ENCODE results near the gene ZBTB17. TPM values are rescaled to one million over a fixed set of nuclear protein-coding genes. Genes with fewer than 3 reads are reported as not detected.
A peak's percentile ranks its signal among the peaks of the same experiment; 100 is the strongest.
"Not testable (repeated sequence)": the region's sequence is repeated elsewhere in the genome, so short reads cannot be mapped to it uniquely, and the experiment has no call there.

The ZBTB17 gene
- 17.5 and 30.5 TPM in 2 replicates for total RNA-seq (2014; rRNA removed; shearing (Covaris generic))

DNA sequence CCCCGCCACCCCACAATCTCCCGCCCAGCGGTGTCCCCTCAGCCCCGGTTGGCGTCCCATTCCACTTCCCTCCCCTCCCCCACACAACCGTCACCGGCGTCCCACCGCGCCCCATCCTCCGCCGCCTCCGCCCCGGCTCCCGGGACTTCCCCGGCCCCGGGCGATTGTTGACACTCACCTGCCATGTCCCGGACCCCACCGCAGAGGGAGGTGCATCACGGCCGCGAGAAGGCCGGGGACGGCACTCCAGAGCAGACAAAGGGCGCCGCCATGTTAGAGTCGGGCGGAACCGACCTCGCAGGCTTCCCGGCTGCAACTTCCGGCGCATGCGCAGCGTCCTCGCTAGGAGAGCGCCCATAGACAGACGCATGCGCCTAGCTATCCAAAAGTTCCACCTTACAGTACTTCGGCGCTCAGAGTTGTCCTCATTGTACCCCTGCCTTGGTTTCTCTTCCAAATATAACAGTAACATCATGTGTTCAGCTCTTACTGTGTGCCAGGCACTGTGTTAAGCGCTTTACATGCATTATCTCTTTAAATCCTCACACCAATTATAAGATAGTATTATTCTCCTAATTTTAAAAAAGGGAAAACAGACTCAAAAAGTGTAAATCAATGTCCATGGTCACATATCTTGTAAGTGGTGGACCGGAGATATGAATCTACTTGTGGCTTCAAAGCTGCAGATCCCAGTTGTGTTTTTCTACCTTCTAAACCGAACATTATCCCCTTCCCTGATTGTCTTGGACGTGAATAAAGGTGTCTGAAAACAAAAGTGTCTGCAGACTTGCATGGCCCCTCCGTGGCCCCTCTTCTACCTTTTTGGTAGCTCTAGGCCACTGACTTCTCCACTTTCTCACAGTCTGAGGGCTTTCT, at the start of gene ZBTB17:
TSS of gene ZBTB17 (minus strand) at position 297 of the 876 bp plus-strand sequence. CDS start 27,606 bp downstream, outside the sequence.
- DNase-seq (ENCODE audit: low spot score): peak; percentile 90

DNA sequence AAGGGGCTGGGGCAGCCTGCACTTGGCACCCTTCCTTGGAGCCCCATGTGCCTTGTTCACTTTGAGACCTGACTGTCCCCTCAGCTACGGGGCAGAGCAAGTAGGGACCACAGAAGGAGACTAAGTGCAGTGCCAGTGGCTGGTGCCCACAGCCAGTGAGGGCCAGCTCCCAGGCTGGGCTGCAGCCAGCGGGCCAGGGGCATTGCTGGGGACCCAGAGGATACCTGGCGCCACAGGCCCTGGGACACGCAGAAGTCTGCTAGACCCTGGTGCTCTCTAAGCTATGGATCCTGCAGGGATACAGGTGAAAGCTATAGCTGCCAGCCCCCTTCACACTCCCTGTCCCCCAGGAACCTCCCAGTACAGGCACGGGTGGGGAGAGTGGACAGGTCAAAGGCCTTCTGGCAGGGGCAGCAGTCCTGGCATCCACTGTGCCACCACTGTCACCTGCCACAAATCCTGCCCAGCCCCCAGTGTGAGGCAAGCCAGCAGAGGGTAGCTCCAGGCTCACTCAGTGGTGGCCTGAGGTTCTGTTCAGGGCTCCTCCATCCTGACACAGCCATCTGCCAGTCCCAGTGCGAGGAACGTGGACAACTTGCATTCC, 47.3 kb upstream of the ZBTB17 start:
- DNase-seq (ENCODE audit: low spot score): no peak

DNA sequence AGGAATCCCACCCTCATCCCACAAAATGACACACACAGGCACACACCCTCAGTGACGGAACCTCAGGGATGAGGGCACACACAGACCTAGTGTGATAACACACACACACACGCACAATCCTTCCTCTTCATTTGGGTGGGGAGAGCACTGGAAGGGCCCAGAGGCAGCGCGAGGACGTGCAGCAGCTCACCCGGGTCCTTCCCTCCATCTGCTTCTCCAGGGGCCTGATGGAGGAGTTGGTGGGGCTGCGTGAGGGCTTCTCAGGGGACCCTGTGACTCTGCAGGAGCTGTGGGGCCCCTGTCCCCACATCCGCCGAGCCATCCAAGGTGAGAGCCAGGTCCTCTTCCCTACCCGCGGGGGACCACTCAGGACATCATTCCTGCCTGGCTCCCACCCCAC, 46.5 kb upstream of the ZBTB17 start:
- DNase-seq (ENCODE audit: low spot score): no peak

DNA sequence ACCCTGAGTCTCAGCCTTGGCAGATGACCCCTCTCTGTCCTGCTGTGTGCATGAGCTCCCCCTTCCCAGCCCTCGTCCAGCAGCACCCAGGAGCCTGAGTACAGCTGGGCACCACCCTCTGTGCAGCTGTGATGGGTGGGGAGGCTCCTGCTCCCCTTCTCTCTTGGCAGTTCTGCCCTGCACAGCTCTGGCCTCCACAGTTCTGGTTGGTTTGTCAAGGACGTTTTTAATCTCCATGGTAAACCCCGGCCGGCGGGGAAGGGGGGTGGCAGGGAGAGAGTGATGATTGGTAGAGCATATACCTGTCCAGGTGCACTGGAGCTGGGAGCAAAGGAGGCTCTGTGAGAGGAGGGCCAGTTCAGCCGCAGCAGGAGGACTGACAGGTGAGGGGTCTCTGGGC, 45.8 kb upstream of the ZBTB17 start, which contains the start of gene CLCNKA:
TSS of gene CLCNKA (plus strand) at position 356 of the 400 bp plus-strand sequence. CDS start 584 bp downstream, outside the sequence.
- no peak for DNase-seq (ENCODE audit: low spot score)

DNA sequence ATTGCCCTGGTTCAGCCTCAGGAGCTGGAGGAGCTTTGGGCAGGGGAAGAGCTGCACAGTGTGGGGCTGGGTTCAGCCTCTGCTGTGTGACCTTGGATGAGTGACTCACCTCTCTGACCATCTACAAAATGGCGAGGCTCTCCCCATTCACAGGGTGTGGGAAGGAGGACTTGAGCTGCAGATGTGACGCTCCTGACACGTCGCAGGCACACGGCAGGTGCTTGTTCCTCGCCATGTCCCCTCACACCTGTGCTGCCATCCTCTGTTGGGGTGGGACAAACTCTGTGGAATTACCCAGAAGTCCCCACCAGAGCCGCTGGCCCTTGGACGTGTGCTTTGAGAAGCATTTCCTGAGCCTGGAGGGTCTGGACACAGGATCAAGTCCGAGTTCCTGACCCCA, 45.0 kb upstream of the ZBTB17 start:
- DNase-seq (ENCODE audit: low spot score): not testable (repeated sequence)

DNA sequence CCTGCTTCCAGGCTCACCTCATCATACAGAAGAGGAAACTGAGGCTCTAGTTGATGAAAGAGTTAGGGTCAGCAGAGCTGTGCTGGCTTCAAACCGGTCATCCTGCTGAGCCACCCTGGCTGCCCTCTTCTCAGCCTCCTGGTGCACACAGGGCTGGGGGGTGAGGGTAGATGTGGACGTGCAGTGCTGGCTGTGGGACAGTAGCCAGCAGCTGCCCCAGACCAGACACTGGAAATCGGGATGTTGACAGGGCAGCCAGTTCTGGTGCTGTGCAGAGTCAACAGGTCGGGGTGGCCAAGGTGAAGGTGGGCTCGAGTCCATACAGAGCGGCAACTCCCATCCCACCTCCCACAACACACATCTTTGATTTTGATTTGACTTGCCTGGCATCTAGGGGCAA, 44.4 kb upstream of the ZBTB17 start:
- DNase-seq (ENCODE audit: low spot score): no peak

DNA sequence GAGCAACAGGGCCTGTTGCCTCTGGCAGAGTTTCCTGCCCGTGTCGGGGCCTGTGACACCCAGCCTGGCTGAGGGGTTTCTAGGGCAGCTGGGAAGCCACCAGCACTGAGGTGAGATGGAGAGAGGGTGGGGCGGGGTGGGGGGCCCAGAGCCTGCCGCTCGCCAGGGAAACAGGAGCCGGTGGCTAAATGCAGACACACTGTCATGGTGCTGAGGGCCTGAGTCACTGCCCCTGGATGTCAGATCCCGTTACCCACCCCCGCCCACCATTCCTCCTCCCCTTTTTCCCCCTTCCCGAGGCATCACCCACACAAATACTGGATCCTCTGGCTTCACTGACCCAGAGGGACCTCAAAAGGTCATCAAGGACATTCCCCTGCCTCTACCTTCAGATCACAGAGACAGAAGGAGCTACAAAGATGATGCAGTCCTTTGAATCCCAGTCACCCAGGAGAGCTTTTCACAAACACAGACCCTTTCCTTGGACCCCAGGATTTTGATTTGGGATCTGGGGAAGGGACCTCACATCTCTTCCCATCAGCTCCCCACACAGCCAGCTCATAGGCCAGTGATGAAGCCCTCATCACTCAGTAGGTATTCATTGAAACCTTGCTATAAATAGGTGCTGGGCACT, 43.9 kb upstream of the ZBTB17 start:
- no peak for DNase-seq (ENCODE audit: low spot score)

DNA sequence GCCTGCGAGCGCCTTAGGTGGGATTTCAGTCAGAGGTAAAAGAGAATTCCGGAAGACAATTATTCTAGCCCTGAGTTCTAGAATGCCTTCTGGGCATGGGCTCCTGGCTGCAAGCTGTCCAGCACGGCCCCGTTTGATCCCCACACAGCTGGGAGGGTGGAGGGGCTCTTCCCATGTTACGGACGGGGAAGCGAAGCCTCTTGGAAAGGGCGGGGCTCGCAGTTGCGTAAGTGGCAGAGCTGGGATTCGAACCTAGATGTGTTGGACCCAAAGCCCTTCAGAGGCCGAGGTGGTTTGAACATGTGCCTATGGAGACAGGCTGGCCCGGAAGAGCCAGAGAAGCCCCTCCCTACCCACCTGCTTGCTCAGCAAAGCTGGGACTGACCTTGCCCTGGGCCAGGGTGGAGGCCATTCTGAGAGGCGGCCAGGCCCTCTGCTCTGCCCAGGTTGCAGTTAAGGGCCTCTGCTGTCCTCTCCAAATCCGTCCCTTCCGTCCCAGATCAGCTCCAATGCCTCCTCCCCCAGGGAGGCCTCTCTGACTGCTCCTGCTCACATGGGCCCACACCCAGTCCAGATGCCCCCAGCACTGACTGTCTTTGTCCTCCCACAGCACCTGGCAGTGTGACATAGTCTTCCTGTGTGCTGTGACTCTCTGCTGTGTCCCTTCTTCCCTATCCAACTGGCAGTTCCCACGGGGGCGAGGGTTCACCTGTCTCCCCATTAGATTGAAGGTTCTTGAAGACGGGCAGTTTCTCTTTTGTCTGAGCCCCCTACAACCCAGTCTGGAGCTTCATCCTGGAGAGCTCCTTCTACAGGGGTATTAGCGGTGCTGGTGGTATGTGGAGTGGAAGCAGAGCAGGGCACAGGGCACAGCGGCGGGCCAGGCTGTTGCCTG, 43.1 kb upstream of the ZBTB17 start:
- DNase-seq (ENCODE audit: low spot score): no peak

DNA sequence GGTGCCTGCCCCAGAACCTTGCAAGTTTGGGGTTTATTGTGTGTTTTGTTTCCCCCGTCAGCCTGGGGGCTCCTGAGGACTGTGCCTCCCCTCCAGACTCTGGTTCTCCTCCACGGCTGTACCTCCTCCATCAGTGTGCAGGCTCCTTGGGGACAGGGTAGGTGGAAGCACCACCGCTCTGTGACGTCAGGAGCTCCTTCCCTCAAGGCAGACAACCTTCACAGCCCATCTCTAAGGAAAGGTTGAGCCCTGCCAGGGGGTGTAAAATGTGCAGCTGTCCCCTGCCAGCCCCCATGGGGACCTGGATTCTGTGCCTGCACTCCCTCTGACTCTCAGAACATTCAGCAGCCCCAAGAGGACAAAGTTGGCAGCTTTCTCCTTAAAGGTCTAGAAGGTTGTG, 42.4 kb upstream of the ZBTB17 start:
- no peak for DNase-seq (ENCODE audit: low spot score)

DNA sequence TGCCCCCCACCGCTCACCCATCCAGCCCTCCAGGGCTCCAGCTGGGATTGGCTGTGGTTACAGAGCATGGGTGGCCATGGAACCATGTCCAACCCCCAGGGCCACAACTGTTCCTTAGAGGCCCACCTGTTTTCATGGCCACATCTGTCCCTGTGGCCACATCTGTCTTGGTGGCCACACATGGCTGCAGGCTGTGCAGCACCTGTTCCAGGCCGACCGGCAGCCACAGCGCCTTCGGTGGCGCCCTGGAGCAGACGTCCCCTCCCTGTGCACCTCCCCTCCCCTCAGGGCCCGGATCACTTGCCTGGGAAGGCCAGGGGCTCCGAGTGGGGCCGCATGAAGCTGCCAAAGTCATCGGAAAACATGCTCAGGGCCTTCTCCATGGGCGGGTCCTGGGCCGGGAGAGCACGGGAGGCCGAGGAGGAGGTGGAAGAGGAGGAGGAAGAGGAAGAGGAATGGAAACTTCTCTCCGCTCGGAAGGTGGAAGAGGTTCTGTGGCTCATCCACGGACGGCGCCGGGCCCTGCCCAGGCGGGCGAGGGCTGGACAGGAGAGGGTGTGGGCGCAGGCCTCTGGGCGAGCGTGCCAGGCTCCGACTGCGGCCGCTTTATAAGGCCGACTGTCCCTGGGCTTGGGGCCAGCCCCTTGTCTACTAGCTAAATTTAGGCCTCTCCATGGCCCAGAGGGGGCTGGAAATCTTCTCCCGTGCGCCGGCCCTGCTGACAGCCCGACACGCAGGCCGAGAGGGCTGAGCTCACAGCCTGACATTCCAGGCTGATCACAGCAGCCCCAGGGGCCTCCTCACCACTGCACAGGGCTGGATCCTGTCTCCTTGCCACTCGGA, 41.8 kb upstream of the ZBTB17 start, which contains the start of gene HSPB7:
TSS of gene HSPB7 (minus strand) at position 583 of the 843 bp plus-strand sequence. CDS start at position 503, 80 bp downstream.
- DNase-seq (ENCODE audit: low spot score): no peak

DNA sequence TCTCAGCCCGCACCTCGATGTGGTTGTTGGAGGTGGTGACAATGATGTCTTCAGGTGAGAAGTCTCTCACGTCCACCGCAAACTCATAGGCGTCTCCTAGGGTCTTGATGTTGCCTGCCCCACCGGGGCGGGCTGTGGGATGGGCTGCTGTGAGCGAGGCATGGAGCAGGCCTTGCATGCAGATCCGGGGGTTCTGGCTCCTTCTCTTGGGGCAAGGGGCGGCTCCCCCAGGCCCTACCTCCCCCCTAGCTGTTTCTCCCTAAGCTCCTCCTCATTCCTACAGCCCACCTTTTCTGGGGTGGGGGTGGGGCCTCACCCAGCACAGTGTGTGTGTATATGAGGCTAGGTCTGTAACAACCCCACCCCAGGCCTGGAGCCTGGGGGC, 41.2 kb upstream of the ZBTB17 start:
- no peak for DNase-seq (ENCODE audit: low spot score)

DNA sequence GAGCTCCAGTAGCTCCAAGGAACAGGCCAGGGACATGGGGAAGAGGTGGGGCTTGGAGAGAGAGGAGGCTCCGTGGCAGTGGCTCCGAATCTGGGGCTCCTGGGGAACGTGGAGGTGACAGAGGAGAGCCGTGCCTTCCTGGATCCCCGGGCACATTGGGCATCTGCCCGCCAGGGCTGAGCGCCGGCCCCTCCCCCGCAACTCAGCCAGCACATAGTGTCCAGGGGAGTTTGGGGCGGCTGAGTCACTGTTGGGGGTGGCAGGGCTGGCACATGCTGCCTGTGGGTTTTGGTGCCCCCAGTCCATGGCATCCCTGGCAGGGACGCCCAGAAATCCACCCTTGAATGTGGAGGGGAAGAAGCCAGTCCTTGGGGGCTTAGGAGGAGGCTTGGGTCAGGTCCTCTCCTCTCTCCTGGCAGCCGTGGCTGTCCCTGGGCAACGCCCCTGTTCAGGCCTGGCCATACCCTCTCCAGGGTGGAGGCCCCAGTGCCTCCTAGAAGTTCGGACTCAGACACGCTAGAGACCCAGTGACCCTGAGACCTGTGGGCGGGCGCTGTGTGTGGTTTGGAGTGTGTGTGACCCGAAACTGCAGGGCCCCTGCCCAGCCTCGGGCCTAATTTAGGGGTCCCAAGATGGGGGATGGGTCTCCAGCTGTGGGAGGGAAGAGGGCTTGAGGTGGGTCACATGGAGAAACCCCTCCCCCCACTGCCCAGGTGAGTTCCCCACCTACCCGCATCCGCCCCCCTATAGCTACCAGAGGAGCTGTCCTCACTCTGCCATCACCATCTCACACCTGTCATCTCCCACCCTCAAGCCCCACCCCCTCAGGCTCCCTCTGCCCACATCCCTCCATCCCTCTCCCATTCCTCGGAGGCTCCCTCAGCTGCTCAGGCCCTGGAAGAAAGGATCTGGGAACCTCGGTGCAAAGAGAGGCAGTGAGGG, 40.3 kb upstream of the ZBTB17 start:
- no peak for DNase-seq (ENCODE audit: low spot score)

DNA sequence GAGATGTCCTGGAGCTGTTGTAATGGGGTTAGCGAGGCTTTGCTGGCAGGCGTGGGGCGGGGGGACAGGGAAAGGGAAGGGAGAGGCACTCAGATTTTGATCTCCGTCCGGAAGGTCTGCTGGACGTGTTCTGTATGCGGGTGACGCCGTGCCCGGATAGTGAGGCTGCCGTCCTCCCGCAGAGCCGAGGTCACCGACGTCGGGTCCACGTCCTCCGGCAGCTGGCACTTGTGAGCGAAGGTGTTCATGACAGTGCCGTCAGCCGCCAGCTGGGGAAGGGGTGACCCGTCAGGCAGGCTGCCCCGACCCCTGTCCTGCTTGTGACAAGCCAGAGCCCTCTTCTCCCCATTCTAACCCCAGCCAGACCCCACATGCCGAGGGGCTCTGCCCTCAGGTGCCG, 39.6 kb upstream of the ZBTB17 start:
- no peak for DNase-seq (ENCODE audit: low spot score)

DNA sequence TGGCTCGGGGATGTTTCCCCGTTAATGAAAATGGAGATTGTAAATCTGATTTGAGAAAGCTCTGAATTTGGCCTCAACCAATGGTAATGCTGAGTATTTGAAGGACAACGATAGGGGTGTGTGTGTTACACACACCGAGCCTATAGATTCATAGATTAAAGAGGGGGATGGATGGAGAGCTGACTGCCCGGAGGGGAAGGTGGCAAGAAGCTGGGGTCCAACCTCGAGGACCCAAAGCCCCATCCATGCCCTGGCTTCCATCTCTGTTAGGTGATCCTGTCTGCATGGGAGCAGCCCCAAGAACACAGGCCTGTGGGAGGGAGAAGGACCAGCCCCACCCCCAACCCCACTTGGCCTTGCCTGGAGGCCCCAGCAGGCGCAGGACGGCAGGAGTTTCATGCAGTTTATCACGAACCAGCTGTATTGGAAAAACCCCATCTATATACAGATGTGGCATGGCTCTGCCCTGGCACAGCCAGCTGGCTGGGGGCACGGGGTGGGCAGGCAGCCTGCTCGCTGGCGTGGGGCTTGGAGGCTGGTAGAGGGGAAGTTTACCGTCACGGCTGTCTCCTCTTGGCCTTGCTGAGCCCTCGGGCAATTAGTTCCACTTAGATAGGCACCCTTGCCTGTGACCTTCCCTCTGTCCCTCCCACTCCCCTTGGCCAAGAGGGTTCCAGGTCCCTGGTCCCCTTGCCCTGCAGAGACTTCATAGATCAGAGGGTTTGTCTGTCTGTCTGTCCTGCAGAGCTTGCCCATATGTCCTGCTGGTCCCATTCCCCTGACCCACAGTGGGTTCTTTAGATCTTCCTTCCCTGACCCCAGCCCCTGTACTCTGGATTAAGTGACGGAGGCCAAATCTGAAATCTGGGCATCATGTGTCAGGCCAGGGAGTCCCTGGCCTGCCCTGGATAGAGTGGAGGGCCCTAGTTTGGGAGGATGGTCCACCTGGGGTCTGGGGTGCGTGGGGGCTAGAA, 38.9 kb upstream of the ZBTB17 start:
- DNase-seq (ENCODE audit: low spot score): no peak

DNA sequence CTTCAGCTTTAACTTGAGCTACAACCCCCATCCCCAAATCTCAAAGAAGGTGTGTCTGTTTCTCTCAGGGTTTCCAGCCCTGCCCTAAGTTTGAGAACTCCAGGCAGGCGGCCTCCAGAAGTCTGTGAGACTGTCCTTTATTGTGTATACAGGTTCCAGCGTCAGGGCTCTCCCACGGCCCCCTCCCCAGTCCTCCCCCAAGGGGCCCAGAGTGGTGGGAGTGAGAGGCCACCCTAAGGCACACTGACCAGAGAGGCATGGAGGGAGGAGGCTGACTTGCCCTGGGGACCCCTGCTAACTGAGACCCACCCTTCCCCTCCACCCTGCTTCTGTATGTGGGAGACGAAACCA, 38.0 kb upstream of the ZBTB17 start:
- no peak for DNase-seq (ENCODE audit: low spot score)

DNA sequence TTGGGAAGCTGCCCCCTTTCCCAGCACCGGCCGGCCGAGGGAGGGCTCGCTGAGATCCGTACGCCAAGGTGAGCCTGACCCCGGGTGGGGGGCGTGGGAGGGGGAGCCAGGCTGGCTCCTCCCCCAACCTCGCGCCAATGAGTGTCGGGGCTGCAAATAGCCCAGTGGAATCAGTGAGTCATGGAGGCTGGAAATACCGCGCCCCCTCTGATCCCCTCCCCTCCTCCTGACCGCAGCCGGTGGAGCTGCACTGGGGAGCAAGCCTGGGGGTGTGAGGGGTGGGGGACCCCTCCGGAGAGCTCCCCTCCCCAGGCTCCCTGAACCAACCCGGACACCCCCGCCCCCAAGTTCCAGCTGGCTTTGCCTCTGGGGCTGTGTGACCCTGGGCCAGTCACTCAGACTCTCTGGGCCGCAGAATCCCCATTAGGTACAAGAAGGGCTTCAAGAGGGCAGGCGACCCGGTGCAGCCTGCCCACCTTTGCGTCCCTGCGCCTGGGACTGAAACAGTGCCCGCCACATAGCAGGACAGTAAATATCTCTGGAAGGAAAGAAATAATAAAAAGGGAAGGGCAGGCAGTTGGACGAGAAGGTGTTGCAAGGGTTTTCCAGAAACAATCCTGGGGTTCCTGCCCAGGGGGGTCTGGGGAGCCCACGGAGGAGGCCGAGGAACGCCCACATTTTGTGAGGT, 37.5 kb upstream of the ZBTB17 start:
- peak; percentile 58 for DNase-seq (ENCODE audit: low spot score)

DNA sequence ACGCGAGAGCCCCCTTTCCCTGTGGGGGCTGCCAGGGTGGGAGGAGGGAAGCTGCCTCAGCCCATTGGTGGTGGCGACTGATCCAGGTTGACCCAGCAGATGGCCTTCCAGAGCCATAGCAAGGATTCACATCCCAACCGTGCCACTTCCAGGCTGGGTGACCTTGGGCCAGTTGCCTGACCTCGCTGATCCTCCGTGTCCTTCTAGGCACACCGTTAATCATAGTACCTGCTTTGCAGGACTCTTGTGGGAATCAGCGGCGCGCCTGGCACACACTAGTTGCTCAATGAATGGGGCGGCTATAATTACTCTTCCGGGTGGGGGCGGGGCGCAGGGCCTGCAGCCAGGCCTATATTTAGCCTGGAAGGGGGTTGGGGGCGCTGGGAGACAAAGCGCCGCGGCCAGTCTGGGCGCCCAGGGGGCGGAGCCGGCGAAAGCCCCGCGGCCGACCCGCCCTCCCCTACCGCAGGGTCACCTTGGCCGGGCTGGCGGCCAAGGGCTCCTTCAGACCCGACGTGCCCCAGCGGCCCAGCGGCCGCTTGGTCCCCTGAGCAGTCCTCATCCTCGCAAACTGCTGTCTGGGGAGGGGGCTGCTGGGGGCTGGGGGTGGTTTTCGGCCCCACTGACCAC, 36.8 kb upstream of the ZBTB17 start:
- peak; percentile 77 for DNase-seq (ENCODE audit: low spot score)

Measured in H4 (cell line).